ENCODE measurements around the gene PTGES. TPM values are rescaled to one million over a fixed set of nuclear protein-coding genes. Genes with fewer than 3 reads are reported as not detected.

The PTGES gene
- total RNA-seq, 1 experiment from 2014 or later, result 17.2 TPM

DNA sequence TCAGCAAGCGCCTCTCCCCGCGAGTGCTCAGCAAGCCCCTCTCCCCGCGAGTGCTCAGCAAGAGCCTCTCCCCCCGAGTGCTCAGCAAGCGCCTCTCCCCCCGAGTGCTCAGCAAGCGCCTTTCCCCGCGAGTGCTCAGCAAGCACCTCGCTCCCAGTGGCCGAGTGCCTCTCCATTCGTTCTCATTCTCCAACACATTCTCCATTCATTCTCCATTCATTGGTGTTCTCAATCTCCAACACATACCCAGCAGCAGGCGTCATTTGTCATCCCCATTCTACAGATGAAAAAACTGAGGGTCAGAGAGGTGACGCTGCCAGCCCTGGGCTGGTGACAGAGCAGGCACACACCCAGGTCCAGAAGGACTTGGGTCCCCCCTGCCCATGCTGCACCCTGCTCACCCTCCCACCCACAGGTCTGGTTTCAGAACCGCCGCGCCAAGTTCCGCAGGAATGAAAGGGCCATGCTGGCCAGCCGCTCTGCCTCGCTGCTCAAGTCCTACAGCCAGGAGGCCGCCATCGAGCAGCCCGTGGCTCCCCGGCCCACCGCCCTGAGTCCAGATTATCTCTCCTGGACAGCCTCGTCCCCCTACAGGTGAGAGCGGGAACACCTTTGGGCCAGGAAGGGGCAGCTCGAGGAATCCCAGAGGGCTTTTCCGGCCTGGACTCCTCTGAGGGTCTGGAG, 32.5 kb downstream of the PTGES start:
- Histone ChIP-seq H3K9ac (ENCODE audit: low read length) (no peak overlapping the region), H3K36me3 (ENCODE audit: control insufficient read depth in 1 of 2, insufficient read depth in 2 of 2, low read length in 2 of 2) (no peaks in the 10 kb centered on the region), H3K27me3 (ENCODE audit: insufficient read depth, low read length) (no peaks in the 10 kb centered on the region), H4K20me1 (ENCODE audit: insufficient read depth) (no peaks in the 10 kb centered on the region), H2AFZ (ENCODE audit: low read depth, low read length, poor library complexity, severe bottlenecking) (no peak overlapping the region), H3K4me2 (ENCODE audit: low read length) (no peak overlapping the region), H3K9me3 (ENCODE audit: control insufficient read depth in 1 of 2, insufficient read depth in 1 of 2, low read depth in 1 of 2, low read length in 2 of 2) (no peaks in the 10 kb centered on the region), H3K4me1 (ENCODE audit: control insufficient read depth in 1 of 2, insufficient read depth in 2 of 2, low read length in 2 of 2) (no peaks in the 10 kb centered on the region), H3K9me2 (ENCODE audit: insufficient read depth) (no peaks in the 10 kb centered on the region), H3K79me2 (ENCODE audit: insufficient read depth, low read length) (no peaks in the 10 kb centered on the region), H3K4me3 (replicated peaks in 1 of 2; ENCODE audit: low read depth in 1 of 2, low read length in 2 of 2) (no peak overlapping the region), H3K27ac (ENCODE audit: low read depth, low read length) (no peak overlapping the region)
- CTCF ChIA-PET, result interaction anchor here (0.9 to 2.6 kb wide), 2 partner anchors 17 to 22 kb away, joined by 3 to 8 read pairs; no protein-coding TSS in a partner anchor
- POLR2A ChIA-PET, result no interaction called here
- DNase-seq (ENCODE audit: low read depth, low spot score) (no peak), ATAC-seq (peak; percentile 72)
- no TSS peak for BruUV-seq (replicated peaks)
- intact Hi-C loops (cut with micrococcal nuclease), result loop anchor here (10.0 kb wide), 1 partner anchor 374 kb away; no protein-coding TSS in a partner anchor
- TF ChIP-seq, protein P1, sequence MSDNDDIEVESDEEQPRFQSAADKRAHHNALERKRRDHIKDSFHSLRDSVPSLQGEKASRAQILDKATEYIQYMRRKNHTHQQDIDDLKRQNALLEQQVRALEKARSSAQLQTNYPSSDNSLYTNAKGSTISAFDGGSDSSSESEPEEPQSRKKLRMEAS (IDR thresholded peaks at IDR 0.05), result no peak
- TF ChIP-seq ZNF274 (IDR thresholded peaks at IDR 0.05; ENCODE audit: low read depth, low read length) (no peak), RAD21 (IDR thresholded peaks at IDR 0.05; ENCODE audit: low read depth) (peak; percentile 18; the same call in 1 of the 2 replicates), FOSL1 (IDR thresholded peaks at IDR 0.05; ENCODE audit: low read depth) (no peak), CTCF (IDR thresholded peaks at IDR 0.05 in 2 of 3, conservative IDR thresholded peaks at IDR 0.05 in 1 of 3; ENCODE audit: borderline replicate concordance in 1 of 3, insufficient read depth in 1 of 3, low read depth in 2 of 3, low read length in 2 of 3) (peak in 2 of 3 experiments; percentile 57 to 62; a peak in 4 of 6 replicates)
- TF ChIP-seq, protein P2, sequence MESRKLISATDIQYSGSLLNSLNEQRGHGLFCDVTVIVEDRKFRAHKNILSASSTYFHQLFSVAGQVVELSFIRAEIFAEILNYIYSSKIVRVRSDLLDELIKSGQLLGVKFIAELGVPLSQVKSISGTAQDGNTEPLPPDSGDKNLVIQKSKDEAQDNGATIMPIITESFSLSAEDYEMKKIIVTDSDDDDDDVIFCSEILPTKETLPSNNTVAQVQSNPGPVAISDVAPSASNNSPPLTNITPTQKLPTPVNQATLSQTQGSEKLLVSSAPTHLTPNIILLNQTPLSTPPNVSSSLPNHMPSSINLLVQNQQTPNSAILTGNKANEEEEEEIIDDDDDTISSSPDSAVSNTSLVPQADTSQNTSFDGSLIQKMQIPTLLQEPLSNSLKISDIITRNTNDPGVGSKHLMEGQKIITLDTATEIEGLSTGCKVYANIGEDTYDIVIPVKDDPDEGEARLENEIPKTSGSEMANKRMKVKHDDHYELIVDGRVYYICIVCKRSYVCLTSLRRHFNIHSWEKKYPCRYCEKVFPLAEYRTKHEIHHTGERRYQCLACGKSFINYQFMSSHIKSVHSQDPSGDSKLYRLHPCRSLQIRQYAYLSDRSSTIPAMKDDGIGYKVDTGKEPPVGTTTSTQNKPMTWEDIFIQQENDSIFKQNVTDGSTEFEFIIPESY (IDR thresholded peaks at IDR 0.05; ENCODE audit: extremely low read depth, insufficient replicate concordance, low read length), result no peak
- RAD21 ChIA-PET (ENCODE audit: low non-redundant PET in 1 of 2, low total read pairs in 2 of 2, uncharacterized antibody in 2 of 2, unreplicated experiment in 2 of 2), result no interaction called here

Data from HCT116 (cell line).